ENCODE results near the gene SHTN1.

DNA sequence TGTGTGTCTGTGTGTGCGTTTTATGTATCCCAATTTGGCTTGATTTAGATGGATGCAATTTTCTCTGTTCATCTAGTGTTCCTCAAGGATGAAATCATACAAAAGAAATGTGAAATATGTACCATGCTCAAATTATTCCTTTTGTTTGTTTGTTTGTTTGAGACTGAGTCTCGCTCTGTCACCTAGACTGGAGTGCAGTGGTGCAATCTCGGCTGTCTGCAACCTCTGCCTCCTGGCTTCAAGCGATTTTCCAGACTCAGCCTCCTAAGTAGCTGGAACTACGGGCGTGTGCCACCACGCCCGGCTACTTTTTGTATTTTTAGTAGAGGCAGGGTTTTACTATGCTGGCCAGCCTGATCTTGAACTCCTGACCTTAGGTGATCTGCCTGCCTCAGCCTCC is 11.3 kb upstream of the SHTN1 start:
- no peak for TF ChIP-seq ZFP30 (CRISPR knock-in tag; IDR thresholded peaks at IDR 0.05)
- TF ChIP-seq, protein P1, sequence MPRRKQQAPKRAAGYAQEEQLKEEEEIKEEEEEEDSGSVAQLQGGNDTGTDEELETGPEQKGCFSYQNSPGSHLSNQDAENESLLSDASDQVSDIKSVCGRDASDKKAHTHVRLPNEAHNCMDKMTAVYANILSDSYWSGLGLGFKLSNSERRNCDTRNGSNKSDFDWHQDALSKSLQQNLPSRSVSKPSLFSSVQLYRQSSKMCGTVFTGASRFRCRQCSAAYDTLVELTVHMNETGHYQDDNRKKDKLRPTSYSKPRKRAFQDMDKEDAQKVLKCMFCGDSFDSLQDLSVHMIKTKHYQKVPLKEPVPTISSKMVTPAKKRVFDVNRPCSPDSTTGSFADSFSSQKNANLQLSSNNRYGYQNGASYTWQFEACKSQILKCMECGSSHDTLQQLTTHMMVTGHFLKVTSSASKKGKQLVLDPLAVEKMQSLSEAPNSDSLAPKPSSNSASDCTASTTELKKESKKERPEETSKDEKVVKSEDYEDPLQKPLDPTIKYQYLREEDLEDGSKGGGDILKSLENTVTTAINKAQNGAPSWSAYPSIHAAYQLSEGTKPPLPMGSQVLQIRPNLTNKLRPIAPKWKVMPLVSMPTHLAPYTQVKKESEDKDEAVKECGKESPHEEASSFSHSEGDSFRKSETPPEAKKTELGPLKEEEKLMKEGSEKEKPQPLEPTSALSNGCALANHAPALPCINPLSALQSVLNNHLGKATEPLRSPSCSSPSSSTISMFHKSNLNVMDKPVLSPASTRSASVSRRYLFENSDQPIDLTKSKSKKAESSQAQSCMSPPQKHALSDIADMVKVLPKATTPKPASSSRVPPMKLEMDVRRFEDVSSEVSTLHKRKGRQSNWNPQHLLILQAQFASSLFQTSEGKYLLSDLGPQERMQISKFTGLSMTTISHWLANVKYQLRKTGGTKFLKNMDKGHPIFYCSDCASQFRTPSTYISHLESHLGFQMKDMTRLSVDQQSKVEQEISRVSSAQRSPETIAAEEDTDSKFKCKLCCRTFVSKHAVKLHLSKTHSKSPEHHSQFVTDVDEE (CRISPR knock-in tag; IDR thresholded peaks at IDR 0.05): no peak
- TF ChIP-seq, protein P2, sequence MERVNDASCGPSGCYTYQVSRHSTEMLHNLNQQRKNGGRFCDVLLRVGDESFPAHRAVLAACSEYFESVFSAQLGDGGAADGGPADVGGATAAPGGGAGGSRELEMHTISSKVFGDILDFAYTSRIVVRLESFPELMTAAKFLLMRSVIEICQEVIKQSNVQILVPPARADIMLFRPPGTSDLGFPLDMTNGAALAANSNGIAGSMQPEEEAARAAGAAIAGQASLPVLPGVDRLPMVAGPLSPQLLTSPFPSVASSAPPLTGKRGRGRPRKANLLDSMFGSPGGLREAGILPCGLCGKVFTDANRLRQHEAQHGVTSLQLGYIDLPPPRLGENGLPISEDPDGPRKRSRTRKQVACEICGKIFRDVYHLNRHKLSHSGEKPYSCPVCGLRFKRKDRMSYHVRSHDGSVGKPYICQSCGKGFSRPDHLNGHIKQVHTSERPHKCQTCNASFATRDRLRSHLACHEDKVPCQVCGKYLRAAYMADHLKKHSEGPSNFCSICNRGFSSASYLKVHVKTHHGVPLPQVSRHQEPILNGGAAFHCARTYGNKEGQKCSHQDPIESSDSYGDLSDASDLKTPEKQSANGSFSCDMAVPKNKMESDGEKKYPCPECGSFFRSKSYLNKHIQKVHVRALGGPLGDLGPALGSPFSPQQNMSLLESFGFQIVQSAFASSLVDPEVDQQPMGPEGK (CRISPR knock-in tag; IDR thresholded peaks at IDR 0.05; ENCODE audit: borderline replicate concordance): no peak
- no peak for TF ChIP-seq ZC3H10 (CRISPR knock-in tag; IDR thresholded peaks at IDR 0.05)
- no peak for TF ChIP-seq TCF4 (CRISPR knock-in tag; IDR thresholded peaks at IDR 0.05; ENCODE audit: borderline replicate concordance)

Measured in SK-N-SH treated with all-trans-retinoic acid at 6 μM for 48 hours (cell line).